NOMO-1 treated with dmso at 0.1 percent for 144 hours (cell line): Measurements from ENCODE around the gene CRB1.

ENCODE experiments used
- DNase-seq: peaks from one replicate; lab custom pipeline; 2025; ENCODE audit not compliant: unreplicated experiment; lab: John Stamatoyannopoulos, UW

Gene CRB1

DNA sequence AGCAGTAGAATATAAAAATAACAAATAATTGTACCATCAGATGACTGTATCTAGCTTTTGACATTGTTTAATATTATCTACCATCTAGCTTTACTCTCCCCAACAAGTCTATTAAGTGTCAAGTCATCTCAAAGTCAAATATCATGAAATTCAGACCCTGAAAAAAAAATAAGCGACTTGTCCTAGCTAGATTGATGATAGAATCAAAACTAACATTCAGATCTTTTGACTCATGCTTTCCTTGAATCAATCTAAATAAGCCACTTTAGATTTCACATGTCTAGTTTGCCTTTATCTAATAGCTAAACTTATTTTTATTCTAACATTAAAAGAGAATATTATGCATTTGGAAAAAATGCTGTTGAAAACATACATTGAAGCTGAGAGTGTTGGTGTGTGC is 35.4 kb downstream of the CRB1 start:
- no peak for DNase-seq

GRCh38 chr1:197304638-197305200 is 36.7 kb downstream of the CRB1 start:
- DNase-seq = no peak

DNA sequence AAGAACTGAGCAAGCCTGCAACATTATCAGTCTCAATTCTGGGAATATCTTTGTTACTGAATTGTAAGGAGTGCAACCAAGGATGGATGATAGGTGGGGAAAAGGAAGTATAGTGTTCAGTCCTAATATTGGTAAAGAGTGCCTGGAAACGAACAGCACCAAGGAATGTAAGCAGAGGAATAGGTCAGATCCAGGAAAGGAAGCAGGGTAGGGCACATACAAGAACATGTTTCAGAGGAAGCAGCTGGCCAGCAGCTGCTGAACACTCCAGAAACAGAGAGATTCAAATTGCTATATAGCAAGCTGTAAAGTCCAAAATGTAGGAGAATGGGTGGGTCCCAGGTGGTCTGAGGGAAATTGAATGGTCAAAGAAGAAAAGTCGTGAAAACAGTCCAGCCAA is 37.9 kb downstream of the CRB1 start:
- DNase-seq = no peak

- DNase-seq = no peak
Measured at GRCh38 chr1:197306381-197307062, 38.5 kb downstream of the CRB1 start.

- no peak for DNase-seq
Measured at GRCh38 chr1:197307136-197307535, 39.1 kb downstream of the CRB1 start.

DNA sequence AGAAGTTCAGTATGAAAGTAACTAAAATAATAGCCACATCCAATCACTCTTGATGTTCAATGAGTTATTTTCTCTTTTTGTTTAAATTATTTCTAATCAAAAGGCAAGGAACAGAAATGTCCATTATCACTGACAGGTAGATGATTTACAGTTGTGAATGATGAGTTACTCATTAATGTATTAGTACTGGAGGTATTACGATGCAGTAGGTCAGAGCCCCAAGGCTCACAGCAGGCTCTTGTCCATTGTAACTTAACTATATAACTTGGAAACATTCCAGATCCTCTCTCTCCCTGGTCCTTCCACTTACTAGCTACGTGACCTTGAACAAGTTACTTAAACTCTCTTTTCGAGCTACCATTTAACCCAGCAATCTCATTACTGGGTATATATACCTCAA is 39.5 kb downstream of the CRB1 start:
- no peak for DNase-seq

- DNase-seq = no peak
Measured at GRCh38 chr1:197311081-197311480, 43.0 kb downstream of the CRB1 start.

- DNase-seq = no peak
Measured at GRCh38 chr1:197312163-197312562, 44.1 kb downstream of the CRB1 start.

DNA sequence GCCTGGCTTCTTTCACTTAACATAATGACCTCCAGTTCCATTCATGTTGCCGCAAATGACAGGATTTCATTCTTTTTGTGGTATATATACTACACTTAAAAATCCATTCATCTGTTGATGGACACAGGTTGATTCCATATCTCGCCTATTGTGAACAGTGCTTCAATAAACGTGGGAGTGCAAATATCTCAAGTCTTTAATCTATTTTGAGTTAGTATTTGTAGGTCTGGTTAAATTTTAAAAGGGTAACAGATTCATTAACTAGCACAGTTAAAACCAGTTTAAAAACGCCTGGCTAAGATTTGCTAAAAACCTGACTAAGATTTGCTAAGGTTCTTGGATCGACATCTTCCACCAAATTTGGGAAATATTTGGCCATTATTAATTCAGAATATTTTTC is 45.7 kb downstream of the CRB1 start:
- DNase-seq = no peak

- no peak for DNase-seq
Measured at GRCh38 chr1:197314682-197315081, 46.6 kb downstream of the CRB1 start.

DNA sequence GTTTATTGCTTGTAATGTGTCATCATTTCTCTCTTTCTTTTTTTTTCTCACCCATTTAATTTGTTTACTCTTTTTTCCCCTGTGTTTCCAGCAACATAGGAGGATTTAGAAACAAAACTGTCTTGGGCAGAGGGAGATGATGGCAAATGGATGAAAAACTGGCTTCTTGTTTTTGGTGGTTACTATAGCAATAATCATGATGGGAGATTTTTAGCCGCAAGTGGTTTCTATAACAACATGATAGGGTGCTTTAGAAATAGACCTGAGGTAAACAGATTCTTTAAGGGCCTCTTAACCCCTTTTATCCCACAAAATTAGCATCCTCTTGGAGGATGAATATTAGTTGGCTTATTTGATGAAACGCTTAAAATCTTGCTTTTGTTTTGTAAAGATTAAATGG is 51.6 kb downstream of the CRB1 start:
- DNase-seq = no peak

DNA sequence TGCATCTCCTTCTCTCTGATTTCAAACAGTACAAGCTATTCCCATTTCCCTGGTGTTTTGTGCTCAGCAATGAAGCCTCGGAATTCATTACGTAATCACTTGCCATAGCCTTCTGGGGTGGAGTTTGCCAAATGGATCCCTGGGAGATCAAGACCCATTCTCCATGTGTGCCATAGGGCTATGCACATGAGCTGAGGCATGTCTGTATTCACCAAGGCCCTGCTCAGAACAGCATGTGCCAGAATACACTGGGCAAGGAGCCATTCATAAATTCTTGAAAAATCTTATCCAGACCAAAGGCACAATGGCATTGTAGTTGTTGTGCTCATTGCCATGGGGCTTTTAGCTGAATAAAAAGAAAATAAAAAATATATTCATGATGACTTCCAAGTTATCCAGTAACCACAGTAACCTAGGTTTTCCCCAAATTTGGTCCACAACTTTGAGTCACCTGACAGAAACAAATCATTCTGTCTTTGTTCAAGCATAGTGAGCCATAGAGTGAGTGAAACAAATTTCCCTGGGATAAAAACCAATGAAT is 53.0 kb downstream of the CRB1 start:
- DNase-seq = no peak

DNA sequence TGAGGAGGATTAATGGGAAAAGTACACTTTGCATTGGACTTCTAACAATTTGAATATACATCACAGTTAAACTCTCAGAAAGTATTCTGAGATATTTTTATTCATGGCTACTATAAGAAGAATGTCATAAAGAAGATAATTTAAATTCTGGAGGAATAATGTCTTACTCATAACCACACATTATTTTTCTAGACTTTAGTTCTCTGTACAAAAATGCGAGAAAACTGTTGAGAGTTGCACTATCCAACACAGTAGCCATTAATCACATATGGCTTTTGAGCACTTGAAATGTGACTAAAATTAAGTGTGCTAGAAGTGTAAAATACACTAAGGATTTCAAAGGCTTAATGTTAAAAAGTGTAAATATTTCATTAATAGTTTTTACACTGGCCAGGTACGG is 53.8 kb downstream of the CRB1 start:
- DNase-seq = no peak

- DNase-seq = no peak
Measured at GRCh38 chr1:197327776-197328364, 59.8 kb downstream of the CRB1 start.

GRCh38 chr1:197330213-197330612 is 62.2 kb downstream of the CRB1 start:
- DNase-seq = no peak

- no peak for DNase-seq
Measured at GRCh38 chr1:197331565-197331964, 63.5 kb downstream of the CRB1 start.

DNA sequence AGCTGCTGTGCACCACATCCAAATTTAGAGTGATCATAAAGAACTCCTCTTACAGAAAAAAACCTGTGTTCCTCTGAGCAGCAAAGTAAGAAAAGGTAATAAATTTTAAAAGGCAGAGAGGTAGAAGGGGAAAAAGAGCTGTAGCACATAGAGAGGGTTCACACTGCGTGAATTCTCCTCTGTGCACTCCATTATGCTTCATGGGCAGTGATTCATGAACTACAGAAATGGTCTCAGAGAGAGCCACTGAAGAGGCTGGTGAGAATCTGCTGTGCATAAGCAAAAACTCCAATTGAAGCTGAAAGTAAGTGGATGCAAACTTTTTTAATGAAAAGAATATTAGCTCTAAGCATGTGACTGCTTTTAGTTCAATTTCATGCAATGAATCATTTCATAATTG is 65.0 kb downstream of the CRB1 start:
- no peak for DNase-seq

DNA sequence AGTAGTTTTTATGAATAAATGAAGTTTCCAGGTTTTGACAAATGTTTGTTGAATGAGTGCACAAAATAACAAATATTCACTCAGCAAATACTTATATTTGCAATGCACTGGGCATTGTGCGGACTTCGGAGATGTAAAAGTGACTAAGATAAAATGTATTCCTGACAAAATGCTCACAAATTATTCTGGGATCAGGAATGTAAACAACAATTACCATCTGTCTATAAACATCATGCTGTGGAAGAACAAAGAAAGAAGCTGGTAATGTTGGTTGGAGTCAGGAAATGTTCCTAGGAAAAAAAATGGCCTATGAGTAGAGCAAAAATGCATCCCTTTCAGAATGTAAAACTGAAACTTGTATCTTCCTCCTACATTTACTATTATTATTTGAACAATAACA is 68.5 kb downstream of the CRB1 start:
- no peak for DNase-seq

DNA sequence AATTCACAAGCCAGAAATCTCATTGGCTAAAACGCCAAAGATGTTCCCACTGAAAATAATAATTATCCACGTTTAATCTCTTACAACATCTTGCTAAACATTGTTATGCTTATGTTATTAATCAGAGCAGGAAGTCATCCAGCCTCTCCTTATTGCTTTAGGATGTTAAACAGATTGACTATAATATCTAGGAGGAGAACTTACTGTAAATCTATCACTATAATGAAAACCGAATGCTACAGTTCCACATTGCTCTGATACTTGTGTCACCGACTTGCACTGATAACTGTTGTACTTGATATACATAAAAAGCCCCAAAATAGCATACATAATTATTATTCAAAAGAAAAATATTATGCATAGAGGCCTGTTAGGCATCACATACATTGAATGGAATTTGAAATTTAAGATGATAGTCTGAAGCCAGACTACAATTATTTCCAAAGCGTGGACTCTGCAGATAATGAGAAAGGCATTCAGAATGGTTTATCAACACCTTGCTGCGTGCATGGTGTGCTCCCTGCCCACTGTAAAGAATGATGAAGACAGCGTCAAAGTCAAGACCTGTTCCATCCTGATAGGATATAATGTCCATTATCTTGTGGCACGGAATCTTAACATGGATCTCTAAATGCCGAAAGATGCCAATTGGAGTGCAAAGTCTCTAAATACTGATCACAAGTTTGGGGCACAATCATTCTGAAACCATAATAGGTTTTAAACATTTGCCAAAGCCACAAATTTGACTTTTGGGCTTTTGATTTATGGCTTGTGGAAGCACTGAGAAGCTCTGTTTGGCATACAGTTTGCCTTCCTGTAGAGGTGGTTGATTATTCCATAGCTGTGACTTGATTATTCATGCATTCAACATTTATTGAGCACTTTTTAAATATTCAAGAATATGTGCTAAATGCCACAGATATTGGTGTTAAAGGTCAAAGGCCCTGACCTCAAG is 71.3 kb downstream of the CRB1 start:
- no peak for DNase-seq

DNA sequence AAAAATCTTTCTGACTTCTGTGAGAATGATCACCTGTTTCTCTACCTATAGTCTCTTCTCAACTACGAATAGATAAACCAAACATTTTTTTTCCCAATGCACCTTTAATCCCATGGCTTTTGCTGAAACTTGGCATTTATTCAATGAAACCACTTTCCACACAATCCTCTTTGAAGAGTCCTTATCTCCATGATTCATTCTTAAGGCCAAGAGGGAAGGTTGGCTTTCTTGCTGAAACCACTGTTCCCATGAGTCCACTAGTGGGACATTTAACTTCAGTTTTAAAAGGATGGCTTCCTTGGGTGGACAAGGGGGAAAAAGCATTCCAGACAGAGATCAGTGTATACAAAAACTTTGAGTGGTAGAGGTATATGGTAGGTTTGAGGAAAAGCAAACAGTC is 73.6 kb downstream of the CRB1 start:
- no peak for DNase-seq

GRCh38 chr1:197342044-197342565 is 74.1 kb downstream of the CRB1 start:
- DNase-seq = no peak
